ENCODE data around the gene ACADM.
"Not testable (repeated sequence)": the region's sequence is repeated elsewhere in the genome, so short reads cannot be mapped to it uniquely, and the experiment has no call there.

DNA sequence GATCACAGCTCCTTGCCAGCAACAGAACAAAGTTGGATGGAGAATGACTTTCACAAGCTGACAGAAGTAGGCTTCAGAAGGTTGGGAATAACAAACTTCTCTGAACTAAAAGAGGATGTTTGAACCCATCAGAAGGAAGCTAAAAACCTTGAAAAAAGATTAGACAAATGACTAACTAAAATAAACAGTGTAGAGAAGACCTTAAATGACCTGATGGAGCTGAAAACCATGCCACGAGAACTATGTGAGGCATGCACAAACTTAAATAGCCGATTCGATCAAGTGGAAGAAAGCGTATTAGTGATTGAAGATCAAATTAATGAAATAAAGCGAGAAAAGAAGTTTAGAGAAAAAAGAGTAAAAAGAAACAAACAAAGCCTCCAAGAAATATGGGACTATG is 54.2 kb downstream of the ACADM start:
- TF ChIP-seq, protein P1, sequence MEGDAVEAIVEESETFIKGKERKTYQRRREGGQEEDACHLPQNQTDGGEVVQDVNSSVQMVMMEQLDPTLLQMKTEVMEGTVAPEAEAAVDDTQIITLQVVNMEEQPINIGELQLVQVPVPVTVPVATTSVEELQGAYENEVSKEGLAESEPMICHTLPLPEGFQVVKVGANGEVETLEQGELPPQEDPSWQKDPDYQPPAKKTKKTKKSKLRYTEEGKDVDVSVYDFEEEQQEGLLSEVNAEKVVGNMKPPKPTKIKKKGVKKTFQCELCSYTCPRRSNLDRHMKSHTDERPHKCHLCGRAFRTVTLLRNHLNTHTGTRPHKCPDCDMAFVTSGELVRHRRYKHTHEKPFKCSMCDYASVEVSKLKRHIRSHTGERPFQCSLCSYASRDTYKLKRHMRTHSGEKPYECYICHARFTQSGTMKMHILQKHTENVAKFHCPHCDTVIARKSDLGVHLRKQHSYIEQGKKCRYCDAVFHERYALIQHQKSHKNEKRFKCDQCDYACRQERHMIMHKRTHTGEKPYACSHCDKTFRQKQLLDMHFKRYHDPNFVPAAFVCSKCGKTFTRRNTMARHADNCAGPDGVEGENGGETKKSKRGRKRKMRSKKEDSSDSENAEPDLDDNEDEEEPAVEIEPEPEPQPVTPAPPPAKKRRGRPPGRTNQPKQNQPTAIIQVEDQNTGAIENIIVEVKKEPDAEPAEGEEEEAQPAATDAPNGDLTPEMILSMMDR (IDR thresholded peaks at IDR 0.05; ENCODE audit: extremely low read depth in 1 of 2, insufficient read depth in 1 of 2, low read depth in 1 of 2, low read length in 2 of 2) = not testable (repeated sequence)
- not testable (repeated sequence) for TF ChIP-seq POLR2A (IDR thresholded peaks at IDR 0.05; ENCODE audit: low read depth, low read length); EZH2 (IDR thresholded peaks at IDR 0.05; ENCODE audit: borderline replicate concordance, low read depth, low read length, severe bottlenecking); POLR2AphosphoS5 (IDR thresholded peaks at IDR 0.05; ENCODE audit: insufficient read depth, low read depth, low read length); FOS (IDR thresholded peaks at IDR 0.05; ENCODE audit: borderline replicate concordance, insufficient read depth, low read length); MYC (IDR thresholded peaks at IDR 0.05; ENCODE audit: low read depth, low read length); GATA2 (IDR thresholded peaks at IDR 0.05; ENCODE audit: insufficient read depth, insufficient read length, low read depth, low read length)

Data from endothelial cell of umbilical vein (primary cell).